ENCODE results near the gene PTPRR.
A peak's percentile ranks its signal among the peaks of the same experiment; 100 is the strongest.

The PTPRR gene, protein sequence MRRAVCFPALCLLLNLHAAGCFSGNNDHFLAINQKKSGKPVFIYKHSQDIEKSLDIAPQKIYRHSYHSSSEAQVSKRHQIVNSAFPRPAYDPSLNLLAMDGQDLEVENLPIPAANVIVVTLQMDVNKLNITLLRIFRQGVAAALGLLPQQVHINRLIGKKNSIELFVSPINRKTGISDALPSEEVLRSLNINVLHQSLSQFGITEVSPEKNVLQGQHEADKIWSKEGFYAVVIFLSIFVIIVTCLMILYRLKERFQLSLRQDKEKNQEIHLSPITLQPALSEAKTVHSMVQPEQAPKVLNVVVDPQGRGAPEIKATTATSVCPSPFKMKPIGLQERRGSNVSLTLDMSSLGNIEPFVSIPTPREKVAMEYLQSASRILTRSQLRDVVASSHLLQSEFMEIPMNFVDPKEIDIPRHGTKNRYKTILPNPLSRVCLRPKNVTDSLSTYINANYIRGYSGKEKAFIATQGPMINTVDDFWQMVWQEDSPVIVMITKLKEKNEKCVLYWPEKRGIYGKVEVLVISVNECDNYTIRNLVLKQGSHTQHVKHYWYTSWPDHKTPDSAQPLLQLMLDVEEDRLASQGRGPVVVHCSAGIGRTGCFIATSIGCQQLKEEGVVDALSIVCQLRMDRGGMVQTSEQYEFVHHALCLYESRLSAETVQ

DNA sequence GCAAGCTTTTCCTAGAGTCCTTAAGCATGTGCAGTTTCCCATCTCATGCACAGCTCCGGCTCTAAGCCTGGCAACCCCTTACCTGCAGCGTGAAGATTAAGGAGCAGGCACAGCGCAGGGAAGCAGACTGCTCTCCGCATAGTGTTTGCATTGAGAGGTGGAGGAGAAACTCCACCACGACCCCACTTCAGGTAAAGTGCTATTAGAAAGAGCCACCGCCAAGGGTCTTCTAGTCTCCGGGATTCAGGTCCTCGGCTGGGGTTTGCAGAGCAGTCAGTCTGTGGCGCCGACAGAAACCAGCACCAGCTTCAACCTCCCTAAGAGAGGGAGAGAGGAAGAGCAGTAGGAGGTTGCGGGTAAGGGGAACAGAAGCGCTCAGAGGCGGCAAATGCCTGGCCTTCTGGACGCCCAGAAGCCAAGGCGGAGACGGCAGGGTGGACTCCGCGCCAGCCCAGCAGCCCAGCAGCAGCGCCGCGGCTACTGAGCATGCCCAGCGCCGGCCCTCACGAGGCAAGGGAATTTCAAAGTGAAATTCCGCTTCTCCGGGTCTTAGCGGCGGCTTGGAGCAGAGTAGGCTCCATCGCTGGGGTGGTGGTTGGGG is at the start of gene PTPRR:
TSS of gene PTPRR (minus strand) at position 488 of the 601 bp plus-strand sequence. CDS start at position 140, 348 bp downstream.
- peak in 1 of 2 experiments; percentile 9 for DNase-seq

DNA sequence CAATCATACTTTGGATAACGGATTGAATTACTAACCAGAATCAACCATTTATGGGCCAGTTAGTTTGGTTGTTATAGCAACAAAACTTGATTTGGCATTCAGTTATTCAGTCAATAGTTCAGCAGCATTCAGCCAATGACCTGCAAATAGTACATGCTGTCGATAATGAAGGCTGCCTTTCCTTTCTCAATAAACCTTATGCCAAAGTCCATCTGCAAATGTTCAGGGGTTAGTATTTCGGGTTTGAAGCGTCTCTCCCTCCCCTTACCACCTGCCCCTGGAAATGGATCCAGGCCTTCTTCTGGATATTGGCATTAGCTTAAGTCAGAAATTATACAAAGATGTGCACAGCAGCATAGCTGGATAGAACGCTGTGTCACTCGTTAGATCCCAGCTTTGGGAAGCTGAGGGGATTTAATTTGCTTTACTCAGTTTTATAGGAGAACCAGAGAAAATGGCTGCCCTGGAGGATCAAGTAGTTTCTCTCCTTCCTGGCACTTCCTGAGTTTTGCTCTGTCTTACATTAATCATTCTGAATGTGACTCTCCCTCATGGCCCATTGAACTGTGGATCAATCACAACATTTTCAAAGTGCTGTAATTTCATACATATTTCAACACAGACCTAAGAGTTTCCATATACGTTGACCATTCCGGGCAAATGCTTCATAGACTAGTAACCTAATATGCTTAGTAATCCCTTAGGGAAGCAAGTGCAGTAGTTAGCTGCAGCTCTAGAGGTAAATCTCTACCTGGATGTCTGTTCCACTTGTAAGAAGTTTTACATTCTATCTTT is 46.7 kb upstream of the PTPRR start:
- DNase-seq = peak in 1 of 2 experiments; percentile 24

DNA sequence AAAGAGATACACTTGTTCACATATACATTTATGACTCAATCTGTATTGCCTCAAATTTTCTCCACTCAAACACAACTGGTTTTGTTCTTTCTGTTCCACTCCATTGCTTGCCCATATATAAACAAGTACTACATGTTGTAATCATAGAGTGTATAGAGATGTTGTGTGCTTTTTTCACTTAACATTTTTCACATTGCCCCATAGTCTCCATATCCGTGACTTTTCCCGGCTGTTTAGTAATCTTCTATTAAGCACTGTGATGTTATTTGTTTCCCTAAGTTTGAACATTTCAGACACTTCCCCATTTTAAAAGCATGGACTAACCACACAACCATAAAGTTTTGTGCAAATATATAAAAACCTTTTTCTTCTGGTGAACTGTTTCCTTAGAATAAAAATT is 45.5 kb upstream of the PTPRR start:
- no peak for DNase-seq

DNA sequence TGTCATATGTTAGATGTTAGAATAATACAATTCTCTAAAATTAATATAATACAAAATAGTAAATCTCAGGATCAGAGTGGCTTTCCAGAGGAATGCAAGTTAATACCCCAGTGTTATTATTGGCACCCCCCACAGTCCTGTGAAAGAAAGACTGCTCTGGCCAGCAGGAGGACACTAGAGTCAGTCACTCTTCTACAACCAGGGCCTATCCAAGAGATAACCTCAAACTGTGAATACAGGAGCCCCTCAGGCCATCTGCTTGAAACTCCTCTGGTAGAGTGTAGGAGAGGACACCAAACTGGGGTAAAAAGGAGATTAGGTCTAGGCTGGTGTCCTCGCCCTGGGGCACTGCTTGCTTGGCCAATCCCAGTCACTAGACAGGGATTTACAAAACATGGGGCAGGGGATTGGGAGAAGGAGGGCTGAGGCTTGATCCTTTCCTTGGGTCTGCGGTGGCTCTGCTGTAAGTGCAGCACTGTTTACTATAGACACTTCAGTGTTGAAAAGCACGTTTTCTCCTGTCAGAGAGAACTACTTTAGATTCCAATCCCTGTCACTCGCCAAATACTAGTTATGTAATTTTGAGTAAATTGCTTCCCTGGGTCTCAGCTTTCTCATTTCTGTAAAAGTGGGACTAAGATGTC is 44.5 kb upstream of the PTPRR start:
- no peak for DNase-seq

DNA sequence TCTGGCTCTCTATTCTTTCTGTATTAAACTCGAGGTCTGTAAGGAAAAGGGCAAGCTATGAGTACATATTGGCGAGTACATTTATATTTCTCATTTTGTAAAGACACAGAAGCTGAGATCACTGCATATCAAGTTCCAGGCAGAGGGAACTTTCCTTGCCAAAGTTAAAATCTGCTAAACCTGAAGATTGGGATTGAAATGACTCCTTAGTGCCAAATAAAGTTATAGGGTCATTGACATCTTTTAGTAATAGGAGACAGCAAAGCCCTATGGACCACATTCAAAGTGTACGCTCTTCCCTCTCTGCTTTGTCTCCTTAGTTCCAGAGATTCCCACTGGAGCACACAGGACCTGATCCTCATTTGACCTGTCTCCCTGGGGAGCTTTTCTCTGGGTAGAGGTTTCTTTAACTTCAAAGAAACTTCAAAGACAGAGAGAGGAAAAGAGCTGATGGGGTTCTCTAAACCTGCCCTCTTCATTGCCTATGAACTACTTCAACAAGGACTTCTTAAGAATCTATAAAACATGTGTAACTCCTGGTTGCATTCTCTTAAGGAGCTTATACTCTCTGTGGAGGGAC is 42.6 kb upstream of the PTPRR start:
- no peak for DNase-seq

DNA sequence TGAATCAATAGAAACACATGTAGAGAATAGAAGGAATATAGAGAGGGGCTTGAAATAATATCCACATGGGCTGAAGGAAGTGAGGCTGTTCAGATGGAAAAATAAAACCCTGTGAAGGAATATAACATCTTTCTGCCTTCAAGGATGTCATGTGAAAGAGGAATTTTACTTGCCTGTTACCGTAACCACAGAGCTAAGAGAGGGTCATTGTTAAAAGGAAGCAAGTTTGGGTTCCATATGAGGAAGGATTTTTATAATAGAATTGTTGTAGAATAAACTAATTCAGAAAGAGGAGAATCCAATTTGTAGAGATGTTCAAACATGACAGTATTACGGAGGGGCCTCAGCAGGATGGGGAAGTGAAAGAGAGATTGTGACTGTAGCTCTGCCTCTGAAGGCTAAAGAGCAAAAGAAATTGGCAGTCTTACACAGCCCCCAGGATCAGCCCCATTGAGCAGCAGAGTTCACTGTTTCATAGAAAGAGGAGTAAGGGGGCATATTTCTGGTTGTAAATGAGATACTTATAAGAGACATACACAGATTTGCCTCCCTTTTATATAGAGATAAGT is 41.8 kb upstream of the PTPRR start:
- no peak for DNase-seq

DNA sequence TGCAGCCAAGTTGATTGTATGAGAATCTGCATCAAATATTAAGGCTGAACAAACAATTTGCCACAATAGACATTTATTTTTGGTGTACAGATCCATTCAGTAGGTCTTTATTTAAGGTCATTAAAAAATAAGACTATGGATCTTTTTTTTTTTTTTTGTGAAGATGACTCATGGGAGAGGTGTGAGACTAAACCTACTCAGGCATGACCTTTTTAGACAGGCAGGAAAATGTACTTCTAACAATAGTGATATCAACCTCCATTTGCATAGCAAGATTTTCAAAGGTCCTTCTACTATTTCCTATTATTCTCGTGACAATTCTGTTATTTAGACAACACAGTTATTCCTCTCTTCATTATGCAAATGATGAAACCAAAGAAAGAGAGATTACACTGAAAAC is 39.9 kb upstream of the PTPRR start:
- DNase-seq = no peak

DNA sequence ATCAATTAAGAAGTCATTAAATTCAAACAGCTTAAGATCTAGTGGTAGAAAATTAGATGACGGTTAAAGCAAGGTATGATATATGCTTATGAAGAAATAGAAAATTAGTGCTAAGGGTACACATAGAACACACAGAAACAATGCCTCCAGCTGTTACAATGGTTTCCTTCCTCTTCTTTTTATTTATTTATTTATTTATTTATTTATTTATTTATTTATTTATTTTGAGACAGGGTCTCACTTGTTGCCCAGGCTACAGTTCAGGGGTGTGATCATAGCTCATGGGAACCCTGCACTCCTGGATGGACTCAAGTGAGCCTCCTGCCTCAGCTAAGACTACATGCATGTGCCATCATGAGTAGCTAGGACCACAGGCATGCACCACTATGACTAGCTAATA is 34.9 kb upstream of the PTPRR start:
- no peak for DNase-seq

DNA sequence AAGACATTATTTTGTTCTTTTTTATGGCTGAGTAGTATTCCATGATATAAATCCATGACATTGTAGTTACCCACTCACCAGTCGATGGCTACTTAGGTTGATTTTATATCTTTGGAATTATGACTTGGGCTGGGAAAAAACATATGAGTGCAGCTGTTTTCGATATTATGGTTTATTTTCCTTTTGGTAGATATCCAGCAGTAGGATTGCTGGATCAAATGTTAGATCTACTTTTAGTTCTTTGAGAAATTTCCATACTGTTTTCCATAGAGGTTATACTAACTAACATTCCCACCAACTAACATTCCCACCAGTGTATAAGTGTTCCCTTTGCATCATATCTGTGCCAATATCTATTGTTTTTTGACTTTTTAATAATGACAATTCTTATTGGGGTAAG is 29.9 kb upstream of the PTPRR start:
- DNase-seq = no peak

DNA sequence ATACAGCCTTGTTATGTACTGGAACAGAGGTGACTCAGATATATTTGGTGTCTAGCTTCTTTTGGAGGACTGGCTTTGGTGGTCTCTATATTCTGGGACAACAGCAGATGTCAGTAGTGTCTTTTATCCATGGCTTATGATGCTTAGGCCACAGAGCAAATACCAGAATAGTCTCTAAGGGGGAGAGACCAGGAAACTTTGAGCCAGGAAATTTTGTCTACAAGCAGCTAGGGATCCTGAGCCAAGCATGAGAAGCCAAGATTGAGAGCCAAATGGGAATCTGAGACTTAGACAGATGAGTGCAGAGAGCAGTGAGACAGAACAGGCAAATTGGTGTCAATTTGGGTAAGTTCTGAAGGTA is 28.4 kb upstream of the PTPRR start:
- DNase-seq = peak; percentile 4 to 57

DNA sequence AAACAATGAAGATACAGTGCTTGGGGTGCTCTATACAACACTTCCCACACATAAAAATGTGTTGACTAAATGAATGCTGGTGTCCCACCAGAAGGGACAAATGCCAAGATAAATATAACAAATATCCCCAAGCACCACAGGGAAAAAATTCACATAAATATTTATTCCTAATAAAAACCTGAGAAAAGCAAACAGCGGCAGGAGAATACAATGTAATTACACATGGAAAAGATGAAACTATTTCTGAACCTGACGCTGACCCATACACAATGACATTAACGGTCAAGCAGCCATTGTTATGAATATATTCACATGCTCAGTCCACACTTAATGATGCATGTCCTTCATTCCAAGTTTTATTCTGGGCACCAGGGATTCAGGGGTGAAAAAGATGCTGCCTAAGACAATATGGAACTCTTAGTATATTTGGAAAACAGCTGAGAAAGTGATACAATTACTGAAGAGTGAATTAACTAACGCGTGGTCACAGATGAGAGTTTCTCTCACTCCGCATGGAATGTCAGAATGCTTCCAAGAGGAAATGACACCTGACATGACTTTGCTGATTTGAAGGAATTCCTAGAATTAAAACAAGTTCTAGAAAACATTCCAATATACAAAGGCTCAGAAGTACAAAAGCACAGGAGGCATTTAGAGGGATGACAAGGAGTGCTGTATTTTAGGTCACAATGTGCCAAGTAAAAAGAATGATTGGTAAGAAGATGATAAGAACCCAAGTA is 27.9 kb upstream of the PTPRR start:
- no peak for DNase-seq

DNA sequence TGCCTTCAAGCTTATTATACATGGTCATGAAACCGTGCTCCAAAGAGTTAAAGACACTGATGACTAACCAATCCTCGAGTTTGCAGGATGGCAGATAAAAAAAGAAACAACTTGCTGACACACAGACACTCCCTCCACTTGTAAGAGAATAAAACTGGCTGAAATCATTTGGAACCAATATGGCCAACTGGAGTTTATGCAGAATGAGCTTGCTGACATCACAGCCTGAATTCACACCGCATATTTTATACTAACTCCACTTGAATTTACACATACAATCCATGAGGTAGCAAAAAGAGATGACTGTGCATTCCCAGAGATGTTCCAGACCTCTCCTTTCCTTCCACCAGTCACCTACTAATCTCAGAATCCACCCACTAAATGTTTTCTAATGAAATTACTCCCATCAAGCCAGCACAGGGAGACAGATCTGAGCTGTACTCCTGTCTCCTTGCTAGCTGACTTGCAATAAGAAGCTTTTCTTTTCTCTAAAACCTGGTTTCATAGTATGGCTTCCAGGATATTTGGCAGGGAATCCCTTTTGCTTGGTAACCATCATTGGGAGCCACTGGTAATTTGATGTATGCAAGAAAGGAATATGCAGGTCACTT is 15.8 kb upstream of the PTPRR start:
- DNase-seq = no peak

DNA sequence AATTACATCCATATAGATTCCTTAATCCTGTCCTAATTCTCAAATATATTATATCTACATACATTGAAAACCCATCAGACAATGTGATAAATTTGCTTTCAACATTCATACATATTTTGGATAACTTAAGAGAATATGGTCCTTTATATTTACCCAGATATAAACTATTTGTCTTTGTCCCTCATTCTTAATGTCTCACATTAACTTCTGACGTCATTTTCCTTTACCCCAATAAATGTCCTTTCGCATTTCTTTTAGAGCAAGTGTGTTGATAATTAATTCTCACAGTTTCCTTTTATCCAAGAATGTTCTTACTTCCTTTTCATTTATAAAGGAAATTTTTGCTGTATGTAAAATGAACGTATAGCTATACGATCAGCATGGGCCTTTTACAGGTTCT is 12.6 kb upstream of the PTPRR start:
- no peak for DNase-seq

DNA sequence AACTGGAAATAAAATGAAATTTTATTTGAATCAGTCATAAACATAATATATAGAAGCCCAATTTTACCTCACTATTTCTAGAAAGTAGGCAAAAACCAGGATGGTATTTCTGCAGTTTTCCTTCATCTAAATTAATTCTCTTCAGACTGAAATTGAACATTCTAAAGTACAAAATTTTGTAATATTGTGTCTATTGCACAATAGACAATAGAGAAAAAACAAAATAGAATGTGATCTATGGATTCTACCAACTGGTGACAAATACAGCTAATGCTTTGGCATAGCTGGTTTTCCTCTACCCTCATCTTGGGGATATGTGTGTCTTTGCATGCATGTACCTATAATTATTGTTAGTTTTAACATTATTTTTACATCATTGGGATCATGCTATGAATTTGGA is 8.5 kb upstream of the PTPRR start:
- no peak for DNase-seq

DNA sequence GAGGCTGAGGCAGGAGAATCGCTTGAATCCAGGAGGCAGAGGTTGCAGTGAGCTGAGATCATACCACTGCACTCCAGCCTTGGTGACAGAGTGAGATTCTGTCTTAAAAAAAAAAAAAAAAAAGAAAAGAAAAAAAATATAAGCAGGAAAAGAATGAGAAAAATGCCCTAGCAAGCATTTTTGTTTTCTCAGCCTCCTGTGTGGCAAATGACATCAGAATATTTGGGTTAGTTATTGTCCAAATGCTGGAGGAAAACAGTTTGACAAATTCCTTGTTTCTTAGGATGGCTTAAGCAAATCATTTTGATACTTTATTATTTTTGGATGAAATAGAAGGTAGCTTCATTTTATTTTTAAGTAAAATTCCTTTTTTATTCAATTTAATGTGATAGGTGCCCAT is 7.5 kb upstream of the PTPRR start:
- no peak for DNase-seq

DNA sequence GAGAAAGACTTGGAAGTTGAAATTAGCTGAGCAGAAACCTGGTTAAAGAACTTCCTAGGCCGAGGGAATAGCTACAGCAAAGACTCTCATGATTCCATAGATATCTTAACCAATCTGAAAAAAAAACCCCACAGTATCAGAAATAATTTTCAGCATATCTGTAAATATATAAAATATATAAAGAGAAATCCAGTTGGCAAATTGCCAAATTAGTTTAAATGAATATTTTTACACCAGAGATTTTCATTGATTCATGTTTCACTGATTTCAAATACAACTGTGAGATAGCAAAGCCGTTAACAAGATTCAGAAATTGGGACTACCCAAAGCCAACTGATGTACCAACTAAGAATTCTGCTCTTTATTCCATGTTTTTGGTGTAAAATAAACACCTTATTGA is 6.8 kb upstream of the PTPRR start:
- DNase-seq = no peak

DNA sequence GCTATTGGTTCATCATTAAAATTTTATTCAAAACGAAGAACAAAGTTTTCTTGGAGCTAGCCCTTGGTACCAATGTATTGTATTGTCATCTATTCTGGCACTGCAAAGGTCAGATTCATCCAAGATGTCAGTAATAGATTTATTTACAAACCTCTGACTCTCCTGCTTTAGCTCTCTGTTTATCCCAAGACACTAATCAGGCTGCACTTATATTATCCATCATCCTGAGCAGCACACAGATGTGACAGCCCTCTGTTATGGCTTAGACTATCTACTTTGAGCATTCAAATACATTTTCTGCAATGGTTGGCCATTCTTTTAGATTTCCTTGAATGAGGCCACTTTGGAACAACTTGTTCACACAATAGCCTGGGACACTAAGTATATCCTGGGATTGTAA is 5.0 kb upstream of the PTPRR start:
- DNase-seq = no peak

DNA sequence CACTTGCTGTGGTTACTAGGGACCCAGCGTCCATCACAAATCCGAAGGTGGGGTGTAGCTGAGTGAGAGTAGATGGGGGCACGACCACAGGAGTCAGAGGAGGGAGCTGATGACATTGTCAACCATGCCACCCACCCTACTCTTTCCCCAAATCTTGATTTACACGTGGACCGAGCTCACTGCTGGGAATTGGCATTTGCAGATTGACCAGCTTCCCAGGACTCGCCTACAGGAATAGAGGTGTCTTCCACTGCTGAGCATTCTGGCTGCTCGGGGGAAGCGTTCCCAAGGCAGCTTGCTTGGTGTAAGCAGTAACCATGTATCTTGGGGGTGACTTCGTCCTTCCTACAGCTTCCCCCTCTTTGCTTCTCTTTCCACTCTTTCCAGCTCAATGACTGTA is 353 bp upstream of the PTPRR start:
- no peak for DNase-seq

DNA sequence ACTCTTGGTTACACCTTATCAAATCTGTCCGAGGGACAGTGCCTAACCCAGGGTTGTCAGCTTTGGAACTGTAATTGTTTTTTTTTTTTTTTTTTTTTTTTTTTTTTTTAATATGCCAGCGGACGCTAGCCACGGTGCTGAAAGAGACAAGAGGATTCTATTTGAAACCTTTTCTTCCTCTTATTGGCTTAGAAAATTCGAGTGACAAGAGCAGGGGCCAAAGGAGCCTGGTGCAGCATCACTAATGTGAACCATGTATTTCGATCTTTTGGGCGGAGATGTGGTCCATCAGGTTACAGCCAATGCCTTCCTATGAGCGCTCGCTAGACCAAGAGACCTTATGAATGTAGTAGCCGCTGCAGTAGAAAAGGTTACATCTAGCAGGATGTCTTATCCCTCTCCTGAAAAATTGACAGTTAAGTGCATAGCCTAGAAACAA is 922 bp downstream of the PTPRR start:
- no peak for DNase-seq

DNA sequence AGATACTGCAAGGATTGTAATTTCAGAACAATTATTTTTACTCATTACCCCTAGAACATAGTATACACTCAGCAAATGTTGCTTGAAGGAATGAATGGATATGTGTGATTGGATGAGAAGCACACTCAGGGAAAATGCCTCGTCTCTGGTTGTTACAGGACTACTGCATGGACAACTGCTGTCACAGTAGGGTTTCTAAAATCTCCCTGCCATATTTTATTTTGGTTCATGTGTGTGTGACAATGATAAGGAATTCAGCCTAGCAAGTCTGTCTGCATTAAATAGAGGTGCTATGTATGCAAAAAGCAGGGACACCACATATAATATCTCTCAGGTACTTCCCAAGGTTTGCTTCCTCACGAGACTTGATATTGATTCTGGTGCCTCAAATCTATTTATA is 1.4 kb downstream of the PTPRR start:
- no peak for DNase-seq

DNA sequence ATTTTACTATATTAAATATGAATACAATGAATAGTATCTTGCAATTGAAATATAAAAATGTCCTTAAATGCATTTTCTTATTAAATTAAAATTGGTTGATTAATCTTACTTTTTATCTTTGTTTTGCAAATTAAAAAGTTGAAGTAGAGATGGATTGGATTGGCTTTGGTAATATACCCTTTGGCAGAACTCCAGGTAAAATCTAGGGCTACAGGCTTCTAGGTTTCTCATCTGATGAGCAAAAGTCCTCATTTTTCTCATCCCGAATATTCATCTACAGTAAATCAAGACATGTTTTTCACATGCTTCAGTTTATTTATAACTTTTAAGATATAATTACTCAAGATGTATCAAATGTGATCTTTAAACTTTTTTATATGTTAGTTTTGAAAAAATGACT is 2.2 kb downstream of the PTPRR start:
- DNase-seq = no peak
